GM18861 (cell line): ENCODE results near the gene RNF220.

Source experiments
- ATAC-seq: cut with Tn5 transposase; IDR thresholded peaks from one replicate; pipeline ENCODE4 v1.9.1; 2021; ENCODE audit not compliant: unreplicated experiment

Gene RNF220

GRCh38 chr1:44672961-44673674 lies 268.1 kb downstream of the RNF220 start:
- no peak for ATAC-seq

GRCh38 chr1:44673675-44674112 lies 268.6 kb downstream of the RNF220 start:
- ATAC-seq, result no peak

- peak; percentile 87 for ATAC-seq
These were observed 269.3 kb downstream of the RNF220 start, which contains the start of the genes ARMH1 and TMEM53 for GRCh38 chr1:44674113-44675000. ARMH1 (plus strand) TSS chr1:44674714; CDS start chr1:44689698, 14,984 bp downstream. TMEM53 (minus strand) TSS chr1:44674481; CDS start chr1:44674391, 90 bp downstream.

- ATAC-seq, result no peak
These were observed 270.1 kb downstream of the RNF220 start for GRCh38 chr1:44675186-44675585.

GRCh38 chr1:44676484-44677200 lies 271.6 kb downstream of the RNF220 start:
- no peak for ATAC-seq

- ATAC-seq, result no peak
These were observed 272.2 kb downstream of the RNF220 start for GRCh38 chr1:44677201-44677766.

GRCh38 chr1:44678120-44678519 lies 273.1 kb downstream of the RNF220 start:
- ATAC-seq, result no peak

- ATAC-seq, result no peak
These were observed 273.6 kb downstream of the RNF220 start for GRCh38 chr1:44678626-44679025.

- ATAC-seq, result no peak
These were observed 274.4 kb downstream of the RNF220 start for GRCh38 chr1:44679468-44679867.

- ATAC-seq, result no peak
These were observed 277.1 kb downstream of the RNF220 start for GRCh38 chr1:44681905-44682882.

GRCh38 chr1:44682883-44683265 lies 277.8 kb downstream of the RNF220 start:
- ATAC-seq, result no peak

- peak; percentile 83 for ATAC-seq
These were observed 279.5 kb downstream of the RNF220 start for GRCh38 chr1:44684525-44684924.

- no peak for ATAC-seq
These were observed 280.2 kb downstream of the RNF220 start for GRCh38 chr1:44685218-44685617.

- ATAC-seq, result no peak
These were observed 280.8 kb downstream of the RNF220 start for GRCh38 chr1:44685881-44686280.

- no peak for ATAC-seq
These were observed 283.8 kb downstream of the RNF220 start for GRCh38 chr1:44688760-44689446.

- ATAC-seq, result no peak
These were observed 284.4 kb downstream of the RNF220 start for GRCh38 chr1:44689447-44689765.

GRCh38 chr1:44693159-44693558 lies 288.1 kb downstream of the RNF220 start:
- ATAC-seq, result no peak

GRCh38 chr1:44693900-44694299 lies 288.8 kb downstream of the RNF220 start:
- no peak for ATAC-seq

- no peak for ATAC-seq
These were observed 289.9 kb downstream of the RNF220 start for GRCh38 chr1:44694863-44695478.
